ENCODE results near the gene TMPRSS11D.

TMPRSS11D gene

DNA sequence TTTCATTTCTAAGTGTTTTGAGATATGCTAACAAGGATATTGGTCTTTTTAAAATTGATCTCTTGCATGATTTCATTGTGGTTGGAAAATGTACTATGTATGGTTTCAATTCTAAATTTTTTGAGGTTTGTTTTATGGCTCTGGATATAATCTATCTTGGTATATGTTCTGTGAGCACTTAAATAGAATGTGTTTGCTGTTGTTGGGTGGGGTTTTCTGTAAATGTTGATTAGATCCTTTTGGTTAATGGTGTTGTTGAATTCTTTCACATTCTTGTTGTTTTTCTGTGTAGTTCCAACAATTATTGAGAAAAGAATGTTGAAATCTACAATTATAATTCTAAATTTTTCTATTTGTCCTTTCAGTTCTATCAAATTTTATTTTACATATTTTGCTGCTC is 87.0 kb downstream of the TMPRSS11D start:
- Histone ChIP-seq H3K4me1 (ENCODE audit: control insufficient read depth, insufficient read depth, low read length) (no peaks in the 10 kb centered on the region), H3K36me3 (ENCODE audit: control insufficient read depth, insufficient read depth, low read length) (no peaks in the 10 kb centered on the region), H3K4me3 (ENCODE audit: low read length) (no peak overlapping the region), H3K27me3 (ENCODE audit: control insufficient read depth, insufficient read depth, low read length) (no peaks in the 10 kb centered on the region), H3K27ac (ENCODE audit: low read depth, low read length) (no peak overlapping the region), H3K9ac (ENCODE audit: low read length) (no peak overlapping the region)

DNA sequence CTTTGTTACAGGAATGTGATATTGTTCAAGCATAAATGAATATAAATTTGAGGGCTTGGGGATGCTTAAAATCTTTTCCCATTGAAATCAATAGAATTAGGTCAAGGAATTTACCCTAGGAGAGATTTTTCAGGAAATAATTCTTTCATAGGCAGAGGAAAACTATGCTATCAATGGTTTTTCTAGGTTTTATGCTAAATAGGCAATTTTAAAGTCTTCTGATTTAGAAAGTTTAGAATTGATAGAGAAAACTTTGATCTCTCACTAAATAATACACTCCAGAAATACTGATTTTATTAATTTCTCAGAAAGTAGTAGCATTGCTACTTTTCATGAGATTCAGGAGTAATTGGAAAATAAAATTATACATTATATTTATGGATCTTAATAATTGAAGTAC is 93.1 kb downstream of the TMPRSS11D start:
- no peaks in the 10 kb centered on the region for H3K36me3 ChIP-seq (ENCODE audit: control insufficient read depth, insufficient read depth, low read length)
- H3K4me1 ChIP-seq (ENCODE audit: control insufficient read depth, insufficient read depth, low read length): no peaks in the 10 kb centered on the region
- H3K27me3 ChIP-seq (ENCODE audit: control insufficient read depth, insufficient read depth, low read length): no peaks in the 10 kb centered on the region
- H3K27ac ChIP-seq (ENCODE audit: low read depth, low read length): no peak overlapping the region
- no peak overlapping the region for H3K4me3 ChIP-seq (ENCODE audit: low read length)
- H3K9ac ChIP-seq (ENCODE audit: low read length): no peak overlapping the region

DNA sequence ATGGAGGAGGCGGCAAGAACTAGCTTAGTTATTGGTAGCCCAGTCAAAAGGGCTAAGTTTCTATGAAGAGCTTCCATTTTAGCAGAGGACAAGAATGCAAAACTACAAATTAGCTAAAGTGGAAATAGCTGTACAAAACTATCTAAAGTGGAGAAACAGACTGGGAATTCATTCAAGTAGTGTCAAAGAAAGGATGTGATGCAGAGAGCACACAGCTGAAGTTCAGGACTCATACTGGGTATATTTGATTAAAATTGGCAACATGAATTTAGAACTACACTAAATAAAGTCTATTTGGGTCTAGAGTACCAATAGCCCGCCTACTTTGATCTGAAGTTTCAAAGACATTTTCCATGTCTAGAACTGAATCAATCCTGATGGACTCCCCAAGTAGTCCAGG is 96.5 kb downstream of the TMPRSS11D start:
- Histone ChIP-seq H3K4me3 (ENCODE audit: low read length) (no peak overlapping the region), H3K27ac (ENCODE audit: low read depth, low read length) (no peak overlapping the region), H3K36me3 (ENCODE audit: control insufficient read depth, insufficient read depth, low read length) (no peaks in the 10 kb centered on the region), H3K4me1 (ENCODE audit: control insufficient read depth, insufficient read depth, low read length) (no peaks in the 10 kb centered on the region), H3K9ac (ENCODE audit: low read length) (no peak overlapping the region), H3K27me3 (ENCODE audit: control insufficient read depth, insufficient read depth, low read length) (no peaks in the 10 kb centered on the region)

DNA sequence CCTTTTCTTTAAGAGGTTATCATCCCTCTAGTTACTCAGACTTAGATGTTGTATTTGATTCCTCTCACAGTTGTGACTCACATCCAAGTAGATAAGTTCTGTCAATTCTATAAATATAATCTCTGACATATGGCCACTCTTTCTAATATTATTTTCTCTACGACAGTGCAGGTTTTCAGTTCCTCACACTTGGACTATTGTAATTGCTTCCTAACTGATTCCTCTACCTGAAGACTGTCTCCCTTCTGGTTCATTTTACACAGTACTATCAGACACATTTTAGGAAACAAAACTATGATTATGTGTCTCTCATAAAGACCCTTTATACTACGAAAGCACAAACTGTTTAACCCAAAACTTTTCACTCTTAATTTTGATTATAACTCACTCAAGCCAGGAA is 98.3 kb downstream of the TMPRSS11D start:
- no peak overlapping the region for H3K4me3 ChIP-seq (ENCODE audit: low read length)

DNA sequence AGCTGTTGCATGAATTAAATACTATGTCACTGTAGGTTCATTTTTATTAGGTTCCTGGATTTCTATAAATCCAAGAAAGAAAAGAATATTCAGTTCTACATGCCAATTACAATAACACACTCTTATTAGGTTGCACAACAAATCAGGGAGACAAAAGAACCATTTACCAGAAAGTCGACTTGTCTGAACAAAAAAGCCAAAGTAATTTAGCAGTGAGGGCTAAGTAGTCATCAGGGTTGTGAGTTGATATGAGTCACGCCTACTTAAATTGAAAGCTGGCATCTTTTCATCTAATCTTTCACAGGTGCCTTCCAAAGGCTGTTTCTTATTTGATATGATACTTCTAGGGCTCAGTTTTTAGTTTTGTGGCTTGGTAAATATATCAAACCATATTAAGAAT is 104.2 kb downstream of the TMPRSS11D start:
- Histone ChIP-seq H3K4me1 (ENCODE audit: control insufficient read depth, insufficient read depth, low read length) (no peaks in the 10 kb centered on the region), H3K9ac (ENCODE audit: low read length) (no peak overlapping the region), H3K27me3 (ENCODE audit: control insufficient read depth, insufficient read depth, low read length) (no peaks in the 10 kb centered on the region), H3K4me3 (ENCODE audit: low read length) (no peak overlapping the region), H3K27ac (ENCODE audit: low read depth, low read length) (no peak overlapping the region), H3K36me3 (ENCODE audit: control insufficient read depth, insufficient read depth, low read length) (no peaks in the 10 kb centered on the region)

More for the DNA sequence above, 98.3 kb downstream of the TMPRSS11D start:
- Histone ChIP-seq H3K36me3 (ENCODE audit: control insufficient read depth, insufficient read depth, low read length) (no peaks in the 10 kb centered on the region), H3K27ac (ENCODE audit: low read depth, low read length) (no peak overlapping the region), H3K4me1 (ENCODE audit: control insufficient read depth, insufficient read depth, low read length) (no peaks in the 10 kb centered on the region), H3K27me3 (ENCODE audit: control insufficient read depth, insufficient read depth, low read length) (no peaks in the 10 kb centered on the region), H3K9ac (ENCODE audit: low read length) (no peak overlapping the region)

DNA sequence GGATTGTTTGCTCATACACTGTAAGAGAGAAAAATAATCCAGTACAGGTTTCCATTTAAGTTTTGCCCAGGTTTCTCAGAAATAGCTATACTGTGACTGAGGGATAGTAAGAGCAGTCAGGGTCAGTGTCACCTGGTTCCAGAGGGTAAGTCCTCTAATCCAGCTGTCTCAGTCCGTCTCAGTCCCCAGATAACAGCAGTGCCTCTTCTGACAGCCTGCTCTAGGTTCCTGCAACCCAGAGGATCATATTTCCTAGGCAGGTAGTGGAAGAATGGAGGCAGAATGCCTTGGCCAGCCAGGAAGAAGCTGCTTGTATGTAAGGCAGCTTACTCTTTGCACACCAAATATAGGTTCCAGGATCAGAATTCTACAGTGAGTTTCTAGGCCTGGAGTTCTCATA is 107.1 kb downstream of the TMPRSS11D start:
- Histone ChIP-seq H3K27ac (ENCODE audit: low read depth, low read length) (no peak overlapping the region), H3K4me3 (ENCODE audit: low read length) (no peak overlapping the region), H3K36me3 (ENCODE audit: control insufficient read depth, insufficient read depth, low read length) (no peaks in the 10 kb centered on the region)

More for the DNA sequence above, 107.1 kb downstream of the TMPRSS11D start:
- Histone ChIP-seq H3K9ac (ENCODE audit: low read length) (no peak overlapping the region), H3K27me3 (ENCODE audit: control insufficient read depth, insufficient read depth, low read length) (no peaks in the 10 kb centered on the region), H3K4me1 (ENCODE audit: control insufficient read depth, insufficient read depth, low read length) (no peaks in the 10 kb centered on the region)
